UCSD-AML1 (cell line): ENCODE results near the gene PA2G4.
A peak's percentile ranks its signal among the peaks of the same experiment; 100 is the strongest.

ENCODE experiments used
- DNase-seq: peaks from one replicate; lab custom pipeline; 2025; ENCODE audit not compliant: unreplicated experiment; lab: John Stamatoyannopoulos, UW

The PA2G4 gene

GRCh38 chr12:56124133-56124532 lies 19.8 kb downstream of the PA2G4 start:
- DNase-seq: no peak

DNA sequence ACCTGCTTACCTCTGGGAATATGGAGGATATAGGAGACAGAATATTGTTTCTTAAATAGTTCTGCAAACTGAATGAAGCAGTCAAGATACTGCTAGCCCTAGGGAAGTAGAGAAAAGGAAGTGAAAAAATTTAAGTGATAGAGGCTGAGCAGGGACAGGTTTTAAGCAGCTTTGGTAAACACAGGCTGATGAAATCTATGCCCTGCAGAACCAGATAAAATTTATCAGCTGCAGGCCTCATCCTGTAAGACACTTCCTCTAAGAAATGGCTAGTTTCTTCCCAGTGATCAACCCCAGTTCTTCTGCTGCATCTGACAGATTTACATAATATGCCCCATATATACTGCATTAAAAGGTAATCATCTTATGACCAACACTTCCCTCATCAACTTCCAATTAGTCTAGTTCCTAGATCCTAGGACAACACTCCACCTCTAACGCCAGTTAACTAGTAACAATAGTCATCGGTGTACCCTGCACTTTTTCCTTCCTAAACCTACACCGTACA lies 22.4 kb downstream of the PA2G4 start:
- no peak for DNase-seq

- no peak for DNase-seq
These were observed 23.1 kb downstream of the PA2G4 start for GRCh38 chr12:56127485-56127887.

- peak; percentile 98 for DNase-seq
These were observed 23.7 kb downstream of the PA2G4 start, which contains the start of gene ESYT1 for GRCh38 chr12:56127888-56128669. TSS of gene ESYT1 (plus strand) at chr12:56128267. CDS start at chr12:56128320, 53 bp downstream.

DNA sequence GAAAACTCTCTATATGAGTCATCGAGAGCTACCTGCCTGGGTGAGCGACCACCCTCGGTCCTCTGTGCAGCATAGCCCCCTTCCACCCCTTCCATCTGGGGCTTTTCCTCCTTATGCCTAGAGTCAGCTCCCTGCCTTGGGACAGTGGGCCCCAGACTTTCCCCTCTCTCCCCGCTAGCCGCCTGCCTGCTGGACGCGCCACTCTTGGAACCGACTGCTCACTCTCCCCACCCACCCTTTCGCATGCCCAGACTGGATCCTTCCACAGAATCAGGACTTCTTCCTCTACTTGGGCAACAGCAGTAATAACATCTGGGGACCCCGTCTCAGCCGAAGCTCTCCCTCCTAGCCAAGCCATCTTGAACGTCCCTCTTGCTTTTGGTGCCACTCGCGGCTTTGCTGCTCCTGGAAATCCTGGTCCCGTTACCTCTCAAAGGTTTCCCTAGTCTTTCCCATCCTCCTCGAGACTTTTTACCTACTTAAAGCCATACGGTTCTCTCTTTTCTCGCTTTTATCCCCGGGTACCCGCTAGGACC lies 24.4 kb downstream of the PA2G4 start:
- DNase-seq: peak; percentile 55

- peak; percentile 91 for DNase-seq
These were observed 25.0 kb downstream of the PA2G4 start for GRCh38 chr12:56129206-56129941.

GRCh38 chr12:56129942-56130495 lies 25.7 kb downstream of the PA2G4 start:
- DNase-seq: no peak

DNA sequence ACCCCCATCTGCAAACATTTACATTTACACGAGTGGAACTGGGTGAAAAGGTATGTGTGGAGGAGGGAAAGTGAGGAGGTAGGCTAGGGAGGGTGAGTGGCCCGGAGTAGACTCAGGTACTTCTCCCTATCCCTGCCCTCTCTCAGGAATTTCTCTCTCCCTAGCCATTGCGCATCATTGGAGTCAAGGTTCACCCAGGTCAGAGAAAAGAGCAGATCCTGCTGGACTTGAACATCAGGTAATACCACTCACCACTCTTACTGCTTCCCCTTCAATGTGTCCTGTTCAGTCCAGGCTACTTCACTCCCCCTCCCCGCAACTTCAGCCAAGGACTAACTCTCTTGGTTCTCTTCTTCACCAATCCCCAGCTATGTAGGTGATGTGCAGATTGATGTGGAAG lies 26.5 kb downstream of the PA2G4 start:
- no peak for DNase-seq

DNA sequence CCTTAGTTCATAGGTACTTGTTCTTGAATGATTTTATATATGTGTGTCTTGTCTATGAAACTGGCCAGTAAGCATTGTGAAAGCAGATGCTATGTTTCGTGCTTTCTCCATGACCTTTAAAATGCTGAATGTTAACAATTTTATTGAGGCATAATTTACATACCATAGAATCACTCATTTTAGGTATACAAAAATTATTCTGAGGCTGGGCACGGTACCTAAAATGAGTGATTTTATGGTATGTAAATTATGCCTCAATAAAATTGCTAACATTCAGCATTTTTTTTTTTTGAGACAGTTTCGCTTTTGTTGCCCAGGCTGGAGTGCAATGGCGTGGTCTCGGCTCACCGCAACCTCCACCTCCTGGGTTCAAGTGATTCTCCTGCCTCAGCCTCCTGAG lies 30.5 kb downstream of the PA2G4 start:
- DNase-seq: no peak

DNA sequence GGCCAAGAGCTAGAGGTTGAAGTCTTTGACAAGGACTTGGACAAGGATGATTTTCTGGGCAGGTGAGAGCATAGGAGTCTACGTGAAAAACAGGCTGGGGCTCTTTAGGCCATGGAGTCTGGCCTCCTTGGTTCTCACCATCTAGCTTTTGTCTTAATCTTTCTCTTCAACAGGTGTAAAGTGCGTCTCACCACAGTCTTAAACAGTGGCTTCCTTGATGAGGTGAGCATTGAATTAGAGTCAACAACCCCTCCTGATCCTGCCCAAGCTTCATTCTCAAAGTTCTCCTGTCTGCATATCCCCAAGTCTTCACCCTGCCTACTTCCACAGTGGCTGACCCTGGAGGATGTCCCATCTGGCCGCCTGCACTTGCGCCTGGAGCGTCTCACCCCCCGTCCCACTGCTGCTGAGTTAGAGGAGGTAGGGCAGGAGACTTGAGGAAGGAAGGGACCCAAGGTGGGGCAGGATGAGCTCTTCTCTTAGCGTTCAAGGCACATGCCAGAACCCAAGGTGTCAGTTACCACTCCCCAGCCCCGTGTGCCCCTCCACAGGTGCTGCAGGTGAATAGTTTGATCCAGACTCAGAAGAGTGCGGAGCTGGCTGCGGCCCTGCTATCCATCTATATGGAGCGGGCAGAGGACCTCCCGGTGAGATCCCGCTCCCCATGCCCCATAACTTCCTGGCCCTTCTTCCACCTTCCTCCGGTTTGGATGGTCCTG lies 33.7 kb downstream of the PA2G4 start:
- no peak for DNase-seq

- DNase-seq: no peak
These were observed 37.8 kb downstream of the PA2G4 start for GRCh38 chr12:56141946-56142784.

GRCh38 chr12:56143217-56143616 lies 38.9 kb downstream of the PA2G4 start:
- DNase-seq: no peak

GRCh38 chr12:56143870-56144269 lies 39.5 kb downstream of the PA2G4 start:
- DNase-seq: no peak

- DNase-seq: no peak
These were observed 40.9 kb downstream of the PA2G4 start for GRCh38 chr12:56145217-56145616.

GRCh38 chr12:56146492-56147460 lies 42.4 kb downstream of the PA2G4 start:
- DNase-seq: no peak

DNA sequence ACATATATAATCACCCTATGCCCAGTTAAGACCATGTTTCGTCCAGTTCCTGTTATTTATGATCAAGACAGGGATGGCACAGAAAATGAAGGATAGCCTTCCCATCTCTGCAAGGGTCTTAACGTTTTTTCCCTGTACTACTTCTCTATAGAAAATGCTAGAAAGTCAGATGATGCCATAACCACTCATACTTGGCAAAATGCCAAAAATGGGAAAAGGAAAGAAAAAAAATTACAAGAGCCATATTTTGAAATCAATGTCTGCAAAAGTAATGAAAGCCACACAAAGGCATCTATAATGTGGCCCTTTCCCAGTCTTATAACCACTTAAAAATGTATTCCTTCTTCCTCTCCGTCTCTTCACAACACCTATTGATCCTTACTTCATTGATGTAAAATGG lies 46.2 kb downstream of the PA2G4 start:
- DNase-seq: no peak

GRCh38 chr12:56151672-56152131 lies 47.3 kb downstream of the PA2G4 start:
- DNase-seq: peak; percentile 62

- DNase-seq: peak; percentile 93
These were observed 47.9 kb downstream of the PA2G4 start, which contains the start of gene MYL6B for GRCh38 chr12:56152132-56152755. TSS of gene MYL6B (plus strand) at chr12:56152587. CDS start at chr12:56153919, 1,332 bp downstream.
